PFSK-1 (cell line): Measurements from ENCODE around the gene MIX23.

Source experiments
- FOXP2 ChIP-seq: optimal IDR thresholded peaks from 2 replicates; pipeline ENCODE3; 2011; ENCODE audit warnings: borderline replicate concordance, control low read depth, inconsistent platforms; ENCODE audit not compliant: insufficient read depth; ENCODE audit errors: extremely low read length, extremely low read depth
- POLR2AphosphoS5 ChIP-seq: IDR thresholded peaks from 2 replicates; pipeline ENCODE4 v1.6.1; 2012; ENCODE audit warnings: low read depth, mild to moderate bottlenecking, control low read depth, low read length, moderate library complexity
- SIN3A ChIP-seq: IDR thresholded peaks from 2 replicates; pipeline ENCODE4 v1.6.1; 2012; ENCODE audit warnings: mild to moderate bottlenecking, low read length, moderate library complexity, borderline replicate concordance; ENCODE audit not compliant: insufficient read depth
- TAF1 ChIP-seq: IDR thresholded peaks from 2 replicates; pipeline ENCODE4 v1.6.1; 2012; ENCODE audit warnings: low read length, control low read depth, borderline replicate concordance; ENCODE audit not compliant: insufficient read depth
- TF ChIP-seq, protein P1 (sequence below), 2 experiments: IDR thresholded peaks; 2 replicates each; pipeline versions ENCODE4 v1.6.1 to v1.8.0; 2011 to 2012; ENCODE audit warnings: low read depth in 2 of 2, low read length in 2 of 2, control low read depth in 1 of 2, inconsistent platforms in 1 of 2, mild to moderate bottlenecking in 1 of 2, moderate library complexity in 1 of 2; ENCODE audit not compliant: insufficient read depth in 1 of 2

DNA sequence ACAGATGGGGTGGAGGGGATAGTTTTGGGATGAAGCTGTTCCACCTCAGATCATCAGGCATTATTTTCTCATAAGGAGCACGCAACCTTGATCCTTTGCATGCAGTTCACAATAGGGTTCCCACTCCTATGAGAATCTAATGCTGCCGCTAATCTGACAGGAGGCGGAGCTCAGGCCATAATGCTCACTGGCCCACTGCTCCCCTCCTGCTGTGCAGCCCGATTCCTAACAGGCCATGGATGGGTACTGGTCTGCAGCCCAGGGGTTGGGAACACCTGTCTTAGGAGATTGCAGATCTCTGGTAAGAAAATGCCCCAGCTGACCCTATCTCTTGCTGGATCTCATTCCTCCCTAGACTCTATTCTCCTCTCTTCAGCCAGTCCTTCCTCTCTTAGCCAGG, 51.1 kb downstream of the MIX23 start:
- TF ChIP-seq POLR2AphosphoS5 = no peak
- TF ChIP-seq SIN3A = no peak
- no peak for TF ChIP-seq TAF1
- TF ChIP-seq, protein P1, sequence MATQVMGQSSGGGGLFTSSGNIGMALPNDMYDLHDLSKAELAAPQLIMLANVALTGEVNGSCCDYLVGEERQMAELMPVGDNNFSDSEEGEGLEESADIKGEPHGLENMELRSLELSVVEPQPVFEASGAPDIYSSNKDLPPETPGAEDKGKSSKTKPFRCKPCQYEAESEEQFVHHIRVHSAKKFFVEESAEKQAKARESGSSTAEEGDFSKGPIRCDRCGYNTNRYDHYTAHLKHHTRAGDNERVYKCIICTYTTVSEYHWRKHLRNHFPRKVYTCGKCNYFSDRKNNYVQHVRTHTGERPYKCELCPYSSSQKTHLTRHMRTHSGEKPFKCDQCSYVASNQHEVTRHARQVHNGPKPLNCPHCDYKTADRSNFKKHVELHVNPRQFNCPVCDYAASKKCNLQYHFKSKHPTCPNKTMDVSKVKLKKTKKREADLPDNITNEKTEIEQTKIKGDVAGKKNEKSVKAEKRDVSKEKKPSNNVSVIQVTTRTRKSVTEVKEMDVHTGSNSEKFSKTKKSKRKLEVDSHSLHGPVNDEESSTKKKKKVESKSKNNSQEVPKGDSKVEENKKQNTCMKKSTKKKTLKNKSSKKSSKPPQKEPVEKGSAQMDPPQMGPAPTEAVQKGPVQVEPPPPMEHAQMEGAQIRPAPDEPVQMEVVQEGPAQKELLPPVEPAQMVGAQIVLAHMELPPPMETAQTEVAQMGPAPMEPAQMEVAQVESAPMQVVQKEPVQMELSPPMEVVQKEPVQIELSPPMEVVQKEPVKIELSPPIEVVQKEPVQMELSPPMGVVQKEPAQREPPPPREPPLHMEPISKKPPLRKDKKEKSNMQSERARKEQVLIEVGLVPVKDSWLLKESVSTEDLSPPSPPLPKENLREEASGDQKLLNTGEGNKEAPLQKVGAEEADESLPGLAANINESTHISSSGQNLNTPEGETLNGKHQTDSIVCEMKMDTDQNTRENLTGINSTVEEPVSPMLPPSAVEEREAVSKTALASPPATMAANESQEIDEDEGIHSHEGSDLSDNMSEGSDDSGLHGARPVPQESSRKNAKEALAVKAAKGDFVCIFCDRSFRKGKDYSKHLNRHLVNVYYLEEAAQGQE (IDR thresholded peaks at IDR 0.05; ENCODE audit: insufficient read depth in 1 of 2, low read depth in 2 of 2, low read length in 2 of 2) = no peak
- TF ChIP-seq FOXP2 = no peak
